ENCODE data around the gene CSNK1E.

CSNK1E gene

DNA sequence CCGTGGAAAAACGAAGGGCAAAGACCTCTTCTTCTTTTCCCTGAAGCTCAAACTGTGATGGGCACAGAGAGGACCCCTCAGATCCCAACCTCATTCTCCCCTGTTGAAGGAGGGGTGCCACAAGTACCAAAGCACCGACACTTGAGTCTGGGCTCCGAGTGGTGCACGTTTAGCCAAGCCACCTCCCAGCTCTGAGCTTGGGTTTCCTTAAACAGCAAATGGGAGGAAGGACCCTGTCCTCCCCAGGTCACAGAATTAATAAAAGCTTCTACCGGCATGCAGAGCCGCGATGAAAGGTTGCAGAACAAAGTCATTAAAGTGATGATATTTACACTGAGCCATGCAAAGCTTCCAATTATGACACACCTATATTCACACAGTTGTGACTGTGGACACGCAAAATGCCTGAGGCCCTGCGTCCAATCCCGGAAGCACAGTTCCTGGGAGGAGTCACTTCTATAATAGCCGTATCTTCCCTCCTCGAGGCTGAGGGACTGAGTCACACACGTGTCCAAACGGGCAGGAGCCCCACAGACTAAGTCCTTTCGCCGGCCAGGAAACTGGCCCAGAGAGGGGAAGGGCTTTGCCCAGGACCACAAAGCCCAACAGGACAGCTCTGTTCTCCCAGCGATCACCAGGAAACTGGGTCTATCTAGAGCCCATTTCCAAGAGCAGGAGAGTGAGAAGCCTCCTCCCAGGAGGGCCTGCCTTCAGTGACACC, 922 bp upstream of the CSNK1E start:
- peak; percentile 85 for DNase-seq (ENCODE audit: low read depth)
- peak overlapping the region; percentile 52 for H3K4me3 ChIP-seq (ENCODE audit: low read depth, low read length)
- TF ChIP-seq, protein P1, sequence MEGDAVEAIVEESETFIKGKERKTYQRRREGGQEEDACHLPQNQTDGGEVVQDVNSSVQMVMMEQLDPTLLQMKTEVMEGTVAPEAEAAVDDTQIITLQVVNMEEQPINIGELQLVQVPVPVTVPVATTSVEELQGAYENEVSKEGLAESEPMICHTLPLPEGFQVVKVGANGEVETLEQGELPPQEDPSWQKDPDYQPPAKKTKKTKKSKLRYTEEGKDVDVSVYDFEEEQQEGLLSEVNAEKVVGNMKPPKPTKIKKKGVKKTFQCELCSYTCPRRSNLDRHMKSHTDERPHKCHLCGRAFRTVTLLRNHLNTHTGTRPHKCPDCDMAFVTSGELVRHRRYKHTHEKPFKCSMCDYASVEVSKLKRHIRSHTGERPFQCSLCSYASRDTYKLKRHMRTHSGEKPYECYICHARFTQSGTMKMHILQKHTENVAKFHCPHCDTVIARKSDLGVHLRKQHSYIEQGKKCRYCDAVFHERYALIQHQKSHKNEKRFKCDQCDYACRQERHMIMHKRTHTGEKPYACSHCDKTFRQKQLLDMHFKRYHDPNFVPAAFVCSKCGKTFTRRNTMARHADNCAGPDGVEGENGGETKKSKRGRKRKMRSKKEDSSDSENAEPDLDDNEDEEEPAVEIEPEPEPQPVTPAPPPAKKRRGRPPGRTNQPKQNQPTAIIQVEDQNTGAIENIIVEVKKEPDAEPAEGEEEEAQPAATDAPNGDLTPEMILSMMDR (IDR thresholded peaks at IDR 0.05; ENCODE audit: low read depth, low read length): no peak
- TF ChIP-seq, protein P2, sequence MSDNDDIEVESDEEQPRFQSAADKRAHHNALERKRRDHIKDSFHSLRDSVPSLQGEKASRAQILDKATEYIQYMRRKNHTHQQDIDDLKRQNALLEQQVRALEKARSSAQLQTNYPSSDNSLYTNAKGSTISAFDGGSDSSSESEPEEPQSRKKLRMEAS (IDR thresholded peaks at IDR 0.05; ENCODE audit: low read depth, low read length): peak; percentile 91
- TF ChIP-seq POLR2A (IDR thresholded peaks at IDR 0.05; ENCODE audit: extremely low read depth, insufficient read length) (no peak), MYC (IDR thresholded peaks at IDR 0.05; ENCODE audit: low read depth, low read length) (peak; percentile 74)

DNA sequence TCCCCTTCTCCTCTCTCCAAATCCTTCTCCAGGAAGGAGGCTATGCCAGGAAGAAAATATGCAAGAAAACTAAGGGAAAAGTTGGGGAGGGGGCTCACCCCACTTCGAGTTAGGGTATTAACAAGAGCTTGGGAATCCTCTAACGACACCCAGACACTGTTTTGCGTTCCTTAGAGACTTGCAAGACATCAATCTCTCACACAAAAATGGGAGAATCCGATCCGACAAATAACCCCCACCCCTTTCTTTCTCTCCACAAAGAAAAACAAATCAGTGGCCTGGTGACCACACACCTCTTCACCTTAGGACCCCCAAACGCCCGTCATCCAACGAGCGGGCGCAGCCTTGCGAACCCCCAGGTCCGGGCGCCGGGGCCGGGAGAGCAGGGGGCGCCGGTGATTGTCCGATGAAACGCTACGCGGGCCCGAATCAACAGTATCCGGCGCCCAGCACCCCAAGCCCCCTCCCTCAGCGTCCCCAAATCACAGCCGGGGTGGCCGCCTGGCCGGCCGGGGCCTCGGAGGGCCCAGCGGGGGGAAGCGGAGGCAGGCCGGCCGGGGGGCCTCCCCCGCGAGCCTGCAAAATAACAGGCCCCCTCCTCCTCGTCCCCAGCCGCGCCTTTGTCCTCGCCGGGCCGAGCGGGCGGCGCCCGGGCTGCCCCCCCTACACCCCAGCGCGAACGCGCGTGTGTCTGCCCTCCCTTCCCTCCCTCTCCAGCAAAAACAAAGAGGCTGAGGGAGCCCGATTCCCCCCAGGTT, 690 bp downstream of the CSNK1E start:
- peak; percentile 51 for DNase-seq (ENCODE audit: low read depth)
- no peak for TF ChIP-seq POLR2A (IDR thresholded peaks at IDR 0.05; ENCODE audit: extremely low read depth, insufficient read length)
- TF ChIP-seq, protein P2 (IDR thresholded peaks at IDR 0.05; ENCODE audit: low read depth, low read length): no peak
- peak; percentile 20; the same call in 1 of the 2 replicates for TF ChIP-seq MYC (IDR thresholded peaks at IDR 0.05; ENCODE audit: low read depth, low read length)
- TF ChIP-seq, protein P1 (IDR thresholded peaks at IDR 0.05; ENCODE audit: low read depth, low read length): no peak
- H3K4me3 ChIP-seq (ENCODE audit: low read depth, low read length): peak overlapping the region; percentile 71

DNA sequence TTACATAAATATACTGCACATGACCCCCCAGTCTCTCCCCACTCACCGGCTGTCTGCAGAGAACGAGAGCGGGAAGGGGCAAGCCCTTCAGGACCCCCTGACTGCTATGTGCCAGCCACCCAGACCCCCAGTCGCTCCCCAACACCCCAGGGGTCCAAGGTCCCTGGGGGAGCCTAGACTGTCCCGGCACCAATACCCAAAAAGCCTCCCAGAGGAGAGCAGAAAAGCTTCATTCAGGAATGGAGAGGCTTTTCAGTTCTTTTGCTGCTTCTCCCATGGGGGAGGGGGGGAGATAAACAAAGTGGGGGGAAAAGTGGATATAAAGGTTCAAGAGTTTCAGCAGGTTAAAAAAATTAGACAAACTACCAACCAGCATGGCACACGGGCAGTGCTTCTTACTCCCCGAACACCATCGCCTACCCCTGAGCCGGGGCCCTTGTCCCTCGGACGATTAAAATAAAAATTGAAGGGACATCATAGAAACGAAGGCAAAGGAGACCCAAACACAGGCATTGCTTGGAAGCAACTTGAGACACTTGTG, 1.3 kb downstream of the CSNK1E start:
- TF ChIP-seq POLR2A (IDR thresholded peaks at IDR 0.05; ENCODE audit: extremely low read depth, insufficient read length): no peak
- TF ChIP-seq MYC (IDR thresholded peaks at IDR 0.05; ENCODE audit: low read depth, low read length): no peak
- TF ChIP-seq, protein P2 (IDR thresholded peaks at IDR 0.05; ENCODE audit: low read depth, low read length): no peak
- DNase-seq (ENCODE audit: low read depth): peak; percentile 32
- peak overlapping the region; percentile 71 for H3K4me3 ChIP-seq (ENCODE audit: low read depth, low read length)

DNA sequence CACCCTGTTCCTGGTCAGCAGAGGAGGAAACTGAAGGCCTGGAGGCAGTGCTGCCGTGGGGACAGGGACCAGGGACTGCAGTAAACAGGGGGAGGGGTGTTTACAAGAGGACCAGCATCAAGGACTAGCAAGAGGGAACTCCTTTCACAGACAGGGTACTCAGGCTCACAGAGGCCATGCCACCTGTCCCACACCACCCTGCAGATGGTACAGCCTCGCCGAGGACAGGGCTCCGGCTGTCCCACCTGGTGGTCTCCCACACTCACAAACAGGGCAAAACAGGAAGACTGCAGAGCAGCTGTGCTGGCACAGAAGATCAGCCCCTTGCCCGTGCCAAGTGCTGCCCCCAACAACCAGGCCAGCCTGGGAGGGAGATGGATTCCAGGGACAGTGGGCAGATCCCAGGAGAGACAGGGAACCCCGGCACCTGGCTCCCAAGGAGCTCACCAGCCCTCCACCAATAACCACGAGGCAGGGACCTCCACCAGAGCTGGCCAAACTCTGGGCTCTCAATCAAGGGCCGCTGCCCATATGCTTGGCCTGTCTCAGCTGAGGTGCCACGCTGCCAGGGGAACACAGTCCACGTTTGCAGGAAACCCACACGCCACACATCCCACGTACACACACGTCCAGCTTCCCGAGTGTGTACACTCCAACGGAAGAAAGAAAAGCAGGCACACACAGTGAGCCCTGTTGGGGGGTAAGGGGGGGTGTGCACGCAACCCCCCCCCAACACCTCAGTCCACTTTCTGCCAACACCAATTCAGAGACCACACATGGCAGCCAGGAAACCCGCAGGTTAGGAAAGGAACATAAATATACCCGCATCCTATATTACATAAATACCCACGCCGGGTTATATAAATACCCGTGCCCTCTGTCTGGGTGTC, 2.1 kb downstream of the CSNK1E start:
- DNase-seq (ENCODE audit: low read depth): no peak
- TF ChIP-seq, protein P1 (IDR thresholded peaks at IDR 0.05; ENCODE audit: low read depth, low read length): no peak
- TF ChIP-seq MYC (IDR thresholded peaks at IDR 0.05; ENCODE audit: low read depth, low read length) (no peak), POLR2A (IDR thresholded peaks at IDR 0.05; ENCODE audit: extremely low read depth, insufficient read length) (no peak)
- TF ChIP-seq, protein P2 (IDR thresholded peaks at IDR 0.05; ENCODE audit: low read depth, low read length): no peak
- peak overlapping the region; percentile 71 for H3K4me3 ChIP-seq (ENCODE audit: low read depth, low read length)

DNA sequence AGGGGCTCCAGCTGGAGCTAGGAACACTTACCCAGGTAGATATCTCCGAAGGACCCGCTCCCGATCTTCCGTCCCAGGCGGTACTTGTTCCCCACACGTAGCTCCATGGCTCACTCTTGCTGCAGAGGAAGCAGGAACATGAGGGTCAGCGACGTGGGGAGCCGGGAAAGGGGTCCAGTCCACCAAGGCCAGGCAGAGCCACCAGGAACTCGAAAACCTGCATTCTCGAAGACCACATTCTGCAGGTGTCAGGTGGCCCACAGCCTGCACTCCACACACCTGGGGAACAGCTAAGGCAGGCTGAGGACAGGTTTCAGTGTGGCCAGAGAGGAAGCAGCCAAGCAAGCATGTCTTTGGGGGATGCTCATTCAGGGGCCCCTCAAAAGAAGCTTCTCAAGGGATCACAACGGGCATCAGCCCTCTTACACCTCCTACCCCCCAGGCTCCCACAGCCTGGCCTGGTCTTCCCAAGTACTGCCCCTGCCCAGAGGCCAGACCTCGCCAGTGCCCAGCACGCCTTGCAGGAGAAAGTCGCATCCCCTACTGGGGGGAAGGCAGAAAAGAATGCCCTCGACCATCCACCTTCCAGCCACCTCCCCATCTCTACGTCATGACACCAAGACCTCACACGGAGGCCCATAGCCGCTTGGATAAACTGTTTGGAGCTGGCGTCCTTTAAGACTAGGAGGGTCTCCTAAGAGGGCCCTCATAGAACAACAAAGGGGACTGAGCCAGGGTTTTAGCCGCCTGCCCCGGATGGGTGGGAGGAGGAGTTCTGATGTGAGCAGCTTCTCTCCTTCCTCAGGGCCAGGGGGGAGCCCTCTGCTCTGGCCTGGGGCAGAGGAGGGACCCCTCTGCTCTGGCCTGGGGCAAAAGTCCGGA, 2.9 kb downstream of the CSNK1E start:
- no peak overlapping the region for H3K4me3 ChIP-seq (ENCODE audit: low read depth, low read length)
- no peak for DNase-seq (ENCODE audit: low read depth)
- TF ChIP-seq MYC (IDR thresholded peaks at IDR 0.05; ENCODE audit: low read depth, low read length) (no peak), POLR2A (IDR thresholded peaks at IDR 0.05; ENCODE audit: extremely low read depth, insufficient read length) (no peak)
- TF ChIP-seq, protein P2 (IDR thresholded peaks at IDR 0.05; ENCODE audit: low read depth, low read length): no peak
- TF ChIP-seq, protein P1 (IDR thresholded peaks at IDR 0.05; ENCODE audit: low read depth, low read length): no peak
